ENCODE measurements around the gene TNS3. TPM values are rescaled to one million over a fixed set of nuclear protein-coding genes. Genes with fewer than 3 reads are reported as not detected.
A peak's percentile ranks its signal among the peaks of the same experiment; 100 is the strongest.

The TNS3 gene
- total and polyA plus RNA-seq, 2 of the 13 experiments (the other 11 are each of a cell fraction or from before 2014, with no cell fraction given) = 52.9 to 55.7 TPM

DNA sequence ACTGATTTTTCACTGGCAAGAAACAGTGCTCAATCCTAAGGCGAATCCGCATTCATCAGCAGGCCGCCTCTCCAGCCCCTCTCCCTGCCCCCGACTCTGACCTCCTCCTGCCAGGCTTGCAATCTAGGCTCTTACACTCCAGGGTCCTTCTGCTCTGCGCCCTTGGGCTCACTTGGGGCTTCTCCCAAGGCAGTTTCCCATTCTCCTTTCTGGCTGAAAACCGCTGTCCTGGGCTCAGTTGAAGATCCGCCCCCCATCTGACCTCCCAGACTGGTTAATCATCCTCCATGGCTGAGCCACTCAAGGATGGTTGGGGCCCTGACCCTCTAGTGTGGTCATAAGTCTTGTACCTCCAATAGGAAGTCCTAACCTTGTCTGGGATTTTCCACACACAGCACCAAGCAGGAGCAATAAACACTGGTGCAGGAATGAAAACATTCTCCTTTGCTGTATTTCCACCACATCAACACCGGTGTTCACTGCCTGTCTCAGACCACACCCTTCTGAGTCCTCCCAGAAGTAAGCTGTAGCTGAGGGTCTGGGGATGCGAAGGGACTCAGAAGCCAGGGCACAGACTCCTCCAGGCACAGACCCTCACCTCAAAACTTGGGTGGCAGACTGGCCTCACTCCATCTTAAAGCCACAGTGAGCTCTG lies 42.4 kb downstream of the TNS3 start (continued):
- TF ChIP-seq ZNF614 (CRISPR knock-in tag; IDR thresholded peaks at IDR 0.05; ENCODE audit: borderline replicate concordance) (no peak), HMG20A (CRISPR knock-in tag; IDR thresholded peaks at IDR 0.05; ENCODE audit: borderline replicate concordance) (peak; percentile 37; the same call in 1 of the 2 replicates), THAP11 (CRISPR knock-in tag; IDR thresholded peaks at IDR 0.05) (0 out of 2 replicates have a peak, but pooled peaks have one; percentile 9), ERF (CRISPR knock-in tag; IDR thresholded peaks at IDR 0.05) (peak; percentile 39; the same call in 1 of the 2 replicates), ZFY (CRISPR knock-in tag; IDR thresholded peaks at IDR 0.05) (peak; percentile 30; the same call in 1 of the 2 replicates), ZNF264 (CRISPR knock-in tag; IDR thresholded peaks at IDR 0.05) (0 out of 2 replicates have a peak, but pooled peaks have one; percentile 41), GTF2F1 (IDR thresholded peaks at IDR 0.05; ENCODE audit: low read length) (no peak), BRD4 (CRISPR knock-in tag; IDR thresholded peaks at IDR 0.05) (no peak), NRL (CRISPR knock-in tag; IDR thresholded peaks at IDR 0.05; ENCODE audit: borderline replicate concordance) (peak; percentile 59; the same call in 1 of the 2 replicates), JUNB (CRISPR knock-in tag; IDR thresholded peaks at IDR 0.05; ENCODE audit: borderline replicate concordance) (no peak), PAWR (CRISPR knock-in tag; IDR thresholded peaks at IDR 0.05; ENCODE audit: borderline replicate concordance) (no peak), CCDC6 (CRISPR knock-in tag; IDR thresholded peaks at IDR 0.05) (peak; percentile 42; the same call in 1 of the 2 replicates), CEBPG (CRISPR knock-in tag; IDR thresholded peaks at IDR 0.05) (peak; percentile 4; the same call in 1 of the 2 replicates), ETV5 (CRISPR knock-in tag; IDR thresholded peaks at IDR 0.05; ENCODE audit: borderline replicate concordance) (peak; percentile 29; the same call in 1 of the 2 replicates), RXRB (CRISPR knock-in tag; IDR thresholded peaks at IDR 0.05; ENCODE audit: borderline replicate concordance) (peak; percentile 78), FOXP1 (IDR thresholded peaks at IDR 0.05) (no peak), FOXP1 (CRISPR knock-in tag; IDR thresholded peaks at IDR 0.05) (peak; percentile 71), FOXJ3 (CRISPR knock-in tag; IDR thresholded peaks at IDR 0.05; ENCODE audit: borderline replicate concordance) (no peak), ASH2L (IDR thresholded peaks at IDR 0.05; ENCODE audit: insufficient read length, low read depth, low read length) (peak; percentile 7), ZNF772 (CRISPR knock-in tag; IDR thresholded peaks at IDR 0.05) (0 out of 2 replicates have a peak, but pooled peaks have one; percentile 28)
- TF ChIP-seq, protein P1, sequence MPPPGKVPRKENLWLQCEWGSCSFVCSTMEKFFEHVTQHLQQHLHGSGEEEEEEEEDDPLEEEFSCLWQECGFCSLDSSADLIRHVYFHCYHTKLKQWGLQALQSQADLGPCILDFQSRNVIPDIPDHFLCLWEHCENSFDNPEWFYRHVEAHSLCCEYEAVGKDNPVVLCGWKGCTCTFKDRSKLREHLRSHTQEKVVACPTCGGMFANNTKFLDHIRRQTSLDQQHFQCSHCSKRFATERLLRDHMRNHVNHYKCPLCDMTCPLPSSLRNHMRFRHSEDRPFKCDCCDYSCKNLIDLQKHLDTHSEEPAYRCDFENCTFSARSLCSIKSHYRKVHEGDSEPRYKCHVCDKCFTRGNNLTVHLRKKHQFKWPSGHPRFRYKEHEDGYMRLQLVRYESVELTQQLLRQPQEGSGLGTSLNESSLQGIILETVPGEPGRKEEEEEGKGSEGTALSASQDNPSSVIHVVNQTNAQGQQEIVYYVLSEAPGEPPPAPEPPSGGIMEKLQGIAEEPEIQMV (CRISPR knock-in tag; IDR thresholded peaks at IDR 0.05; ENCODE audit: low read depth) = peak; percentile 31; the same call in 1 of the 2 replicates
- TF ChIP-seq, protein P2, sequence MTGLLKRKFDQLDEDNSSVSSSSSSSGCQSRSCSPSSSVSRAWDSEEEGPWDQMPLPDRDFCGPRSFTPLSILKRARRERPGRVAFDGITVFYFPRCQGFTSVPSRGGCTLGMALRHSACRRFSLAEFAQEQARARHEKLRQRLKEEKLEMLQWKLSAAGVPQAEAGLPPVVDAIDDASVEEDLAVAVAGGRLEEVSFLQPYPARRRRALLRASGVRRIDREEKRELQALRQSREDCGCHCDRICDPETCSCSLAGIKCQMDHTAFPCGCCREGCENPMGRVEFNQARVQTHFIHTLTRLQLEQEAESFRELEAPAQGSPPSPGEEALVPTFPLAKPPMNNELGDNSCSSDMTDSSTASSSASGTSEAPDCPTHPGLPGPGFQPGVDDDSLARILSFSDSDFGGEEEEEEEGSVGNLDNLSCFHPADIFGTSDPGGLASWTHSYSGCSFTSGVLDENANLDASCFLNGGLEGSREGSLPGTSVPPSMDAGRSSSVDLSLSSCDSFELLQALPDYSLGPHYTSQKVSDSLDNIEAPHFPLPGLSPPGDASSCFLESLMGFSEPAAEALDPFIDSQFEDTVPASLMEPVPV (CRISPR knock-in tag; IDR thresholded peaks at IDR 0.05) = 0 out of 2 replicates have a peak, but pooled peaks have one; percentile 32
- TF ChIP-seq, protein P3, sequence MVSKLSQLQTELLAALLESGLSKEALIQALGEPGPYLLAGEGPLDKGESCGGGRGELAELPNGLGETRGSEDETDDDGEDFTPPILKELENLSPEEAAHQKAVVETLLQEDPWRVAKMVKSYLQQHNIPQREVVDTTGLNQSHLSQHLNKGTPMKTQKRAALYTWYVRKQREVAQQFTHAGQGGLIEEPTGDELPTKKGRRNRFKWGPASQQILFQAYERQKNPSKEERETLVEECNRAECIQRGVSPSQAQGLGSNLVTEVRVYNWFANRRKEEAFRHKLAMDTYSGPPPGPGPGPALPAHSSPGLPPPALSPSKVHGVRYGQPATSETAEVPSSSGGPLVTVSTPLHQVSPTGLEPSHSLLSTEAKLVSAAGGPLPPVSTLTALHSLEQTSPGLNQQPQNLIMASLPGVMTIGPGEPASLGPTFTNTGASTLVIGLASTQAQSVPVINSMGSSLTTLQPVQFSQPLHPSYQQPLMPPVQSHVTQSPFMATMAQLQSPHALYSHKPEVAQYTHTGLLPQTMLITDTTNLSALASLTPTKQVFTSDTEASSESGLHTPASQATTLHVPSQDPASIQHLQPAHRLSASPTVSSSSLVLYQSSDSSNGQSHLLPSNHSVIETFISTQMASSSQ (IDR thresholded peaks at IDR 0.05; ENCODE audit: low read depth) = peak; percentile 67
- TF ChIP-seq, protein P3 (CRISPR knock-in tag; IDR thresholded peaks at IDR 0.05; ENCODE audit: borderline replicate concordance) = peak; percentile 89; the same call in 1 of the 2 replicates

Measured in HepG2 (cell line).